CD4-positive, alpha-beta memory T cell (primary cell): ENCODE results near the gene DDX49. TPM values are rescaled to one million over a fixed set of nuclear protein-coding genes. Genes with fewer than 3 reads are reported as not detected.

Source experiments
- CTCF ChIA-PET: fragments of 350-600 bp; sonication (Branson Sonifier 250); formaldehyde crosslinking; loops from one replicate; lab custom pipeline; 2021; ENCODE audit warnings: inconsistent platforms; ENCODE audit not compliant: partially characterized antibody; lab: Charles Lee
- POLR2A ChIA-PET: fragments of 350-600 bp; sonication (Branson Sonifier 250); formaldehyde crosslinking; loops from one replicate; lab custom pipeline; 2021; ENCODE audit not compliant: partially characterized antibody; lab: Charles Lee
- DNase-seq, 5 donors: peaks; one replicate each; pipeline versions ENCODE4 v3.0.0 to v3.0.0-alpha.2; 2020 to 2022; ENCODE audit warnings: mixed read lengths in 1 of 5
- H3K27ac ChIP-seq: one replicate; pipeline ENCODE4 v1.7.0; 2013; ENCODE audit warnings: low read depth, low read length
- H3K27me3 ChIP-seq: 2 replicates; pipeline ENCODE4 v1.7.0; 2013; ENCODE audit warnings: mild to moderate bottlenecking, low read length, moderate library complexity; ENCODE audit not compliant: insufficient read depth
- H3K36me3 ChIP-seq: 2 replicates; pipeline ENCODE4 v1.7.0; 2013; ENCODE audit warnings: mild to moderate bottlenecking, low read length, moderate library complexity; ENCODE audit not compliant: insufficient read depth
- H3K4me1 ChIP-seq: 2 replicates; pipeline ENCODE4 v1.7.0; 2013; ENCODE audit warnings: mild to moderate bottlenecking, low read length, moderate library complexity; ENCODE audit not compliant: insufficient read depth
- H3K4me3 ChIP-seq, 2 donors: one replicate each; pipeline ENCODE4 v1.7.0; 2013; ENCODE audit warnings: low read length in 2 of 2, mild to moderate bottlenecking in 1 of 2
- H3K9me3 ChIP-seq, 2 donors: one replicate each; pipeline ENCODE4 v1.7.0; 2013; ENCODE audit warnings: low read length in 2 of 2, control low read depth in 1 of 2; ENCODE audit not compliant: control insufficient read depth in 1 of 2
- H3K27ac Mint-ChIP-seq, 7 donors: one replicate each; pipeline ENCODE4 v1.8.0; 2020 to 2021; ENCODE audit warnings: mixed read lengths in 7 of 7, mild to moderate bottlenecking in 6 of 7, inconsistent platforms in 3 of 7, moderate library complexity in 3 of 7
- H3K27me3 Mint-ChIP-seq, 2 donors: one replicate each; pipeline ENCODE4 v1.8.0; 2020 to 2021; ENCODE audit warnings: mixed read lengths in 2 of 2
- H3K36me3 Mint-ChIP-seq, 2 donors: one replicate each; pipeline ENCODE4 v1.8.0; 2020 to 2021; ENCODE audit warnings: mixed read lengths in 2 of 2, inconsistent platforms in 1 of 2, mild to moderate bottlenecking in 1 of 2
- H3K4me1 Mint-ChIP-seq, 4 donors: one replicate each; pipeline ENCODE4 v1.8.0; 2020 to 2021; ENCODE audit warnings: mixed read lengths in 4 of 4, mild to moderate bottlenecking in 1 of 4
- H3K4me3 Mint-ChIP-seq, 8 donors: one replicate each; pipeline ENCODE4 v1.8.0; 2020 to 2021; ENCODE audit warnings: mixed read lengths in 8 of 8, mild to moderate bottlenecking in 7 of 8, moderate library complexity in 6 of 8, inconsistent platforms in 3 of 8
- H3K9me3 Mint-ChIP-seq, 8 donors: one replicate each; pipeline ENCODE4 v1.8.0; 2020 to 2021; ENCODE audit warnings: mixed read lengths in 8 of 8, mild to moderate bottlenecking in 5 of 8, inconsistent platforms in 3 of 8, moderate library complexity in 1 of 8
- intact Hi-C: fragments of 100-400 bp; cut with micrococcal nuclease; formaldehyde crosslinking; loops from one replicate; pipeline ENCODE4 v1.15.1; 2023
- polyA plus RNA-seq, 2 donors: library from polyadenylated mRNA; unstranded; fragments of 300-500 nt; fragmentation: Illumina TruSeq; gene quantifications; one replicate each; pipeline ENCODE4 v1.2.3, GENCODE V29; 2021
- total RNA-seq, 2 experiments: library from RNA; stranded (reverse); gene quantifications; one replicate each; pipeline ENCODE4 v1.2.3, GENCODE V29; 2021

DDX49 gene
- total and polyA plus RNA-seq, 4 experiments from 2014 or later, result 20.7 to 43.6 (median 36.5) TPM

DNA sequence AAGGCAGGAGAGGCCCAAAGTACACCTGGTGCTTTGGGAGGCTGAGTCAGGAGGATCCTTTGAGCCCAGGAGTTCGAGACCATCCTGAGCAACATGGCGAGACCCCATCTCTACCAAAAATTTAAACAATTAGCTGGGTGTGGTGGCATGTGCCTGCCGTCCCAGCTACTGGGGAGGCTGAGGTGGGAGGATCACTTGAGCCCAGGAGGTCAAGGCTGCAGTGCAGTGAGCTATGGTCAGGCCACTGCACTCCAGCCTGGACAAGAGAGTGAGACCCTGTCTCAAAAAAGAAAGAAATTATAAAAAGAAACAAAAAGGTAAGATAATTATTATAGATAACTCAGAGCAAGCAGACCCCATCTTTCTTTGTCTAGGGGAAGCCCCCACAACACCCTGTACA lies 19.6 kb downstream of the DDX49 start:
- Mint-ChIP-seq H3K27me3 (peaks cover 4 to 15% of the 10 kb centered on the region in 2 donors), H3K9me3 (no peaks in the 10 kb centered on the region), H3K4me1 (peaks cover 3 to 16% (median 8%) of the 10 kb centered on the region in 4 donors), H3K36me3 (no peaks in the 10 kb centered on the region), H3K4me3 (peak overlapping the region; percentile 20 to 81 (median 60)), H3K27ac (peak overlapping the region in 2 of 7 donors; percentile 70 to 88)
- POLR2A ChIA-PET, result interaction anchor here (1.5 kb wide), 1 partner anchor 19 kb away, joined by 3 read pairs; the partner anchor contains the start of gene DDX49
- H3K27me3 ChIP-seq, result peaks cover 12% of the 10 kb centered on the region
- intact Hi-C loops, result no loop called here
- no peaks in the 10 kb centered on the region for H3K9me3 ChIP-seq
- CTCF ChIA-PET, result no interaction called here
- H3K36me3 ChIP-seq, result no peaks in the 10 kb centered on the region
- peaks cover 13% of the 10 kb centered on the region for H3K4me1 ChIP-seq
- DNase-seq, result no peak
- H3K27ac ChIP-seq, result no peak overlapping the region
- H3K4me3 ChIP-seq, result no peak overlapping the region

DNA sequence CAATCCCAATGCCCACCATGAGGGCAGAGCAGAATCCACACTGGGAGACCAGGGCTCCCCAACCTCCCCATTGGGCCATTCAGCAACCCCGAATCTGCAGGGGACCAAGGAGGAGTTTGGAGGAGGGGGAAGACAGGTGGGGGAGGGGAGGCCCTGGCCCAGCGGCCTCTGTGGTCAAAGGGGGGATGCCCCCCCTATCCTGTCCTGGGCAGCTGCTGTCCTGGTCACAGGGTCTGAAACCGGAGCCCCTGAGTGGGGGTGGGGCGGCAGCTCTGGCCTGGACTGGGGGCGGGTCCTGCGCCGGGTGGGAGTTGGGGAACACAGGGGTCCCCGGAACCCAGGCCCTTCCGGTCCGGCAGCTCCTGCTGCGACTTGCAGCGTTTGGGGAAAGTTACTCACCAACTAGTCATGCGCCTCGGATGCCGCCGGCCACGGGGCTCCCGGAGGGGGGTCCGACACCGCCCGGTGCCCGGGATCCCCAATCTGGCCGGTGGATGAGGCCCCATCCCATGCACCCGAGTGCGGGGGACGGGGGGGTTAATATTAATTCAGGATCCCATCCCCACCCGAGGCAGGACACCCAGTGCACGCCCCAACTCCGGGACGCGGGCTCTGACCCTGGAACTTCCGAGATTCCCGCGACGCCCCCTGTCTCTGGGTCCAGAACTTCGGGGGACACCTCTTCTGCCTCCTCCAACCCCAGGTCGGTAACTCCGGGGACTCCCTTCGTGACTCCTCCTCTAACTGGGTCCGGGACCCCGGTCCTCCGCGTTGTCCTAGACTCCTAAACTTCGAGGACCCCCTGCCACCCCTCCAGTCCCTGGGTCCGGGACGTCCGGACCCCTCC lies 20.6 kb downstream of the DDX49 start:
- intact Hi-C loops, result no loop called here
- Histone ChIP-seq H3K36me3 (no peaks in the 10 kb centered on the region), H3K4me3 (no peak overlapping the region), H3K9me3 (no peaks in the 10 kb centered on the region), H3K27ac (no peak overlapping the region), H3K4me1 (peaks cover 13% of the 10 kb centered on the region), H3K27me3 (peaks cover 12% of the 10 kb centered on the region)
- ChIA-PET POLR2A (interaction anchor here (1.5 kb wide), 1 partner anchor 20 kb away, joined by 3 read pairs; the partner anchor contains the start of gene DDX49), CTCF (interaction anchor here (0.5 kb wide), 1 partner anchor 9 kb away, joined by 3 read pairs; no protein-coding TSS in a partner anchor)
- Mint-ChIP-seq H3K9me3 (no peaks in the 10 kb centered on the region), H3K27me3 (peaks cover 3 to 13% of the 10 kb centered on the region in 2 donors), H3K36me3 (no peaks in the 10 kb centered on the region), H3K4me3 (peak overlapping the region; percentile 72 to 81 (median 76)), H3K27ac (peak overlapping the region in 3 of 7 donors; percentile 48 to 70 (median 50)), H3K4me1 (peaks cover 3 to 15% (median 8%) of the 10 kb centered on the region in 4 donors)
- DNase-seq, result no peak

DNA sequence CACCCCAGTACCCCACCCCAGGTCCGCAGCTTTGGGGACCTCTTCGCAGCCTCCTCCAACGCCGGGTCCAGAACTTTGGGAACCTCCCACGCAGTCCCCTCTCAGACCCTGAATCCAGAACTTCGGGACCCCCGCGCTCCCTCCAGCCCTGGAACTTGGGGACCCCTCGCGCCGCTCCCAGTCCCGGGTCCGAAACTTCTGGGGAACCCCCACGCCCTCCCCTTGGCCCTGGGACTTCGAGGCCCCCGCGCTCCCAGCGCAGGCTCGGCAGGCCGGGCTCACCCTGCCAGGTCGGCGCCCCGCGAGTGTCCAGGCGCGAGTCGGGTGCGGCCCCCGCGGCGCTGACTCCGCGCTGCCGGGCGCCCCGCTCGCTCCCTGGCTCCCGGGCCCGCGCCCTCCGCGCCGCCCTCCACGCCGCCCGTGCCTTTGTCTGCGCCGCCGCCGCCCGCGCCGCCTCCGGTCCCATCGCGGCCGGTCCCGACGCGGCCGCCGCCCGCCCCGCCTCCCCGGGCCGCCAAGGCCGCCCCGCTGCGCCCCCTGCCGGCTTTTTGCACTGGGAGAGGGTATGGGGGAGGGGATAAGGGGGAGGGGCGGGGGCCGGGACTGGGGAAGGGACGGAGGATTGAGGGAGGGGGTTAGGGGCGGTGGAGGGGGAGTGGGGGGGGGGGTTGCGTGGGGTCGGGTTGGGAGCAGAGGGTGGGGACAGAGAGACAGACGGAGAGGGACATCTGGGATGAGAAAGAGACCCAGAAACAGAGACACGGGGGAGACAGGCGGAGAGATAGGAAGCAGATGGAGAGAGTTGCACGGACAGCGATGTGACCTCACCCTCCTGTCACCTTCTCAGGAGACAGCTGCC lies 21.5 kb downstream of the DDX49 start, which contains the start of gene HOMER3:
TSS of gene HOMER3 (minus strand) at position 449 of the 859 bp plus-strand sequence. CDS start 2,235 bp downstream, outside the sequence.
- H3K9me3 ChIP-seq, result no peaks in the 10 kb centered on the region
- H3K27me3 ChIP-seq, result peaks cover 12% of the 10 kb centered on the region
- DNase-seq, result peak; percentile 61 to 75 (median 65)
- H3K27ac Mint-ChIP-seq, result peak within 1 kb of the TSS in 2 of 7 donors; percentile 48 to 70
- peaks cover 3 to 13% of the 10 kb centered on the region in 2 donors for H3K27me3 Mint-ChIP-seq
- no peak within 1 kb of the TSS for H3K27ac ChIP-seq
- POLR2A ChIA-PET, result no interaction called here
- intact Hi-C loops, result no loop called here
- H3K36me3 Mint-ChIP-seq, result no peaks in the 10 kb centered on the region
- peak within 1 kb of the TSS; percentile 71 to 80 (median 73) for H3K4me3 Mint-ChIP-seq
- H3K4me1 ChIP-seq, result peaks cover 13% of the 10 kb centered on the region
- CTCF ChIA-PET, result interaction anchor here (0.5 kb wide), 1 partner anchor 10 kb away, joined by 3 read pairs; no protein-coding TSS in a partner anchor
- no peaks in the 10 kb centered on the region for H3K9me3 Mint-ChIP-seq
- no peak within 1 kb of the TSS for H3K4me3 ChIP-seq
- peaks cover 3 to 15% (median 9%) of the 10 kb centered on the region in 4 donors for H3K4me1 Mint-ChIP-seq
- no peaks in the 10 kb centered on the region for H3K36me3 ChIP-seq

DNA sequence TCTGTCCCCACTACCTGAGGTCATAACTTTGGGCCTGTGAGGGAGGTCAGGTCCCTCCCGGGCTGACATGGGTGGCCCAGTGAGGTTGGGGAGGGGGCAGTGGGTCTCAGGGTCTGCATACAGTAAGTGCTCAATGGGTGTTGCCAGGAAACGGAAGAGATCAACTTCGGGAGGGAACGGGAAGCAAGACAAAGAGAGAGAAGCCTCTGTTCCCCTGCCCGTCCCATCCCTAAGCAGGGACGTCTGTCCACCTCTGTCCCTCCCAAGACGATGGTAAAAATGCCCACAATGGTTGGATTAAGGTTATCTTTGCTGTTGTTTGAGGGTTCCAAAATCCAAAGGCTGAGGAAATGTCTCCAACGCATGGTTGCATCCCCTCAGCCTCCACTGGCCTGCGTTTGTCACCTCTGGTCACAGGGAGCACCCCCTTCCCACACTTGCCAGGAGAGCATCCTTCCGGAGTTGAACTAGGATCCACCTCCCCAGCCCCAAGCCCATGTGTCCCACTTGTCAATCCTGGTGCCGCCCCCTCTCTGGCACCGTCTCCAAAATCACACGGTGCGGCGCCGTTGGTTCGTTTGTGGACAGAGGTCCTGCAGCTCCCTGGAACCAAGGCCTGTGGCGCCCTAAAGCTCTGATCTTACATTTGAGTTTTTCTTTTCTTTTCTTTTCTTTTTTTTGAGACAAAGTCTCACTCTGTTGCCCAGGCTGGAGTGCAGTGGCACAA lies 22.3 kb downstream of the DDX49 start:
- no peak overlapping the region for H3K27ac Mint-ChIP-seq
- Histone ChIP-seq H3K27ac (no peak overlapping the region), H3K27me3 (peaks cover 12% of the 10 kb centered on the region), H3K36me3 (no peaks in the 10 kb centered on the region), H3K9me3 (no peaks in the 10 kb centered on the region), H3K4me3 (no peak overlapping the region), H3K4me1 (peaks cover 13% of the 10 kb centered on the region)
- H3K4me1 Mint-ChIP-seq, result peaks cover 3 to 22% (median 14%) of the 10 kb centered on the region in 4 donors
- DNase-seq, result no peak
- no peaks in the 10 kb centered on the region for H3K9me3 Mint-ChIP-seq
- peak overlapping the region; percentile 25 to 68 (median 46) for H3K4me3 Mint-ChIP-seq
- POLR2A ChIA-PET, result no interaction called here
- peaks cover 3 to 16% of the 10 kb centered on the region in 2 donors for H3K27me3 Mint-ChIP-seq
- CTCF ChIA-PET, result no interaction called here
- H3K36me3 Mint-ChIP-seq, result no peaks in the 10 kb centered on the region
- intact Hi-C loops, result no loop called here

DNA sequence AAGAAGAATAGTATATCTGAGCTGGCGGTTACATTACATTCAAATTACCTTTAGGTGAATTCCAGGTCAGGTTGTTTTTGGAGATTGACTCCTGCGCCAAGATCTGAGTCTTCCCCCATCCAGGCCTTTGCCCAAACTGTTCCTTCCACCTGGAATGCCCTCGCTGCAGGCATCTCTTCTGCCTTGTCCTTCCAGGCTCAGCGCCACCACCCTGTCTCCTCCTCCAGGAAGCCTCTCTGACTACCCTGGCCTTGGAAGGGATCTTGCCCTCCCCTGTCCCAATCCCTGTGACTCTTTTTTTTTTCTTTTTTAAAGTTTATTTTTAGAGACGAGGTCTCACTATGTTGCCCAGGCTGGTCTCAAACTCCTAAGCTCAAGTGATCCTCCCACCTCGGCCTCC lies 23.2 kb downstream of the DDX49 start:
- no peak for DNase-seq
- POLR2A ChIA-PET, result no interaction called here
- Histone ChIP-seq H3K4me1 (peaks cover 13% of the 10 kb centered on the region), H3K9me3 (no peaks in the 10 kb centered on the region), H3K27me3 (peaks cover 12% of the 10 kb centered on the region), H3K4me3 (no peak overlapping the region), H3K27ac (no peak overlapping the region), H3K36me3 (no peaks in the 10 kb centered on the region)
- peaks cover 5 to 26% (median 14%) of the 10 kb centered on the region in 4 donors for H3K4me1 Mint-ChIP-seq
- CTCF ChIA-PET, result no interaction called here
- H3K36me3 Mint-ChIP-seq, result no peaks in the 10 kb centered on the region
- no peaks in the 10 kb centered on the region for H3K9me3 Mint-ChIP-seq
- intact Hi-C loops, result no loop called here
- H3K27me3 Mint-ChIP-seq, result peaks cover 3 to 16% of the 10 kb centered on the region in 2 donors
- H3K4me3 Mint-ChIP-seq, result peak overlapping the region in 5 of 8 donors; percentile 21 to 66 (median 27)
- peak overlapping the region in 3 of 7 donors; percentile 17 to 73 (median 41) for H3K27ac Mint-ChIP-seq

DNA sequence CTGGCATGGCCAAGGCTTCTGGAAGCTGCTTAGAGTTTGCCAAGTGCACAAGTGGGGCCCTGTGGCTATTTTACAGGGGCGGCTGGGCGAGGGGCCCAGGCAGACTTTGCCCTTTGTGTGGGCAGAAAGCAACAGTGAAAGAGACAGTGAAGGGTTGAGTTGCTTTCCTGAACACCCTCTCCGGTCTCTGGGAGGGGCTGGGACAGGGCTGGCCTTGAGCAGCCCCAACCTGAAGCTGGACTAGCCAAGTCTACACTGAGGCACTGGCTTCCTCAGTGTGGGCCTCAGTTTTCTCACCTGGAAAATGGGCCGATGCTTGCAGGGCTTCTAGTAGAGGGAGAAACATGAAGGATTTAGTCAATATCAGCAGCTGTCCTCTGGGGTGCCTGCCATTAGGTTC lies 23.9 kb downstream of the DDX49 start:
- Histone ChIP-seq H3K4me3 (no peak overlapping the region), H3K9me3 (no peaks in the 10 kb centered on the region), H3K36me3 (no peaks in the 10 kb centered on the region), H3K27ac (no peak overlapping the region), H3K4me1 (peaks cover 13% of the 10 kb centered on the region), H3K27me3 (peaks cover 12% of the 10 kb centered on the region)
- H3K9me3 Mint-ChIP-seq, result no peaks in the 10 kb centered on the region
- H3K27ac Mint-ChIP-seq, result no peak overlapping the region
- DNase-seq, result no peak
- H3K4me1 Mint-ChIP-seq, result peaks cover 5 to 30% (median 14%) of the 10 kb centered on the region in 4 donors
- H3K27me3 Mint-ChIP-seq, result peaks cover 3 to 21% of the 10 kb centered on the region in 2 donors
- no peak overlapping the region for H3K4me3 Mint-ChIP-seq
- intact Hi-C loops, result no loop called here
- CTCF ChIA-PET, result no interaction called here
- no peaks in the 10 kb centered on the region for H3K36me3 Mint-ChIP-seq
- POLR2A ChIA-PET, result no interaction called here
